B cell (primary cell): ENCODE measurements around the gene ABCC1.

Source experiments
- EZH2 ChIP-seq: IDR thresholded peaks from 2 replicates; pipeline ENCODE4 v1.6.1; 2012; ENCODE audit warnings: borderline replicate concordance, low read depth, mild to moderate bottlenecking, moderate library complexity, low read length; ENCODE audit not compliant: insufficient read depth, poor library complexity, severe bottlenecking
- TF ChIP-seq, protein P1 (sequence below): fragments of 200-600 bp; IDR thresholded peaks from one replicate; pipeline ENCODE4 v1.8.0; 2022; ENCODE audit warnings: antibody characterized with exemption, mild to moderate bottlenecking

- TF ChIP-seq, protein P1, sequence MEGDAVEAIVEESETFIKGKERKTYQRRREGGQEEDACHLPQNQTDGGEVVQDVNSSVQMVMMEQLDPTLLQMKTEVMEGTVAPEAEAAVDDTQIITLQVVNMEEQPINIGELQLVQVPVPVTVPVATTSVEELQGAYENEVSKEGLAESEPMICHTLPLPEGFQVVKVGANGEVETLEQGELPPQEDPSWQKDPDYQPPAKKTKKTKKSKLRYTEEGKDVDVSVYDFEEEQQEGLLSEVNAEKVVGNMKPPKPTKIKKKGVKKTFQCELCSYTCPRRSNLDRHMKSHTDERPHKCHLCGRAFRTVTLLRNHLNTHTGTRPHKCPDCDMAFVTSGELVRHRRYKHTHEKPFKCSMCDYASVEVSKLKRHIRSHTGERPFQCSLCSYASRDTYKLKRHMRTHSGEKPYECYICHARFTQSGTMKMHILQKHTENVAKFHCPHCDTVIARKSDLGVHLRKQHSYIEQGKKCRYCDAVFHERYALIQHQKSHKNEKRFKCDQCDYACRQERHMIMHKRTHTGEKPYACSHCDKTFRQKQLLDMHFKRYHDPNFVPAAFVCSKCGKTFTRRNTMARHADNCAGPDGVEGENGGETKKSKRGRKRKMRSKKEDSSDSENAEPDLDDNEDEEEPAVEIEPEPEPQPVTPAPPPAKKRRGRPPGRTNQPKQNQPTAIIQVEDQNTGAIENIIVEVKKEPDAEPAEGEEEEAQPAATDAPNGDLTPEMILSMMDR = no peak
- no peak for TF ChIP-seq EZH2
Measured at GRCh38 chr16:16093628-16094332, 144.4 kb downstream of the ABCC1 start.
